ENCODE results near the gene TRMT61A. TPM values are rescaled to one million over a fixed set of nuclear protein-coding genes. Genes with fewer than 3 reads are reported as not detected.

Gene TRMT61A
- total and polyA plus RNA-seq, 9 of the 15 experiments (the other 6 are each of a cell fraction or from before 2014, with no cell fraction given), result 0.10 to 24.8 (median 5.1) TPM

DNA sequence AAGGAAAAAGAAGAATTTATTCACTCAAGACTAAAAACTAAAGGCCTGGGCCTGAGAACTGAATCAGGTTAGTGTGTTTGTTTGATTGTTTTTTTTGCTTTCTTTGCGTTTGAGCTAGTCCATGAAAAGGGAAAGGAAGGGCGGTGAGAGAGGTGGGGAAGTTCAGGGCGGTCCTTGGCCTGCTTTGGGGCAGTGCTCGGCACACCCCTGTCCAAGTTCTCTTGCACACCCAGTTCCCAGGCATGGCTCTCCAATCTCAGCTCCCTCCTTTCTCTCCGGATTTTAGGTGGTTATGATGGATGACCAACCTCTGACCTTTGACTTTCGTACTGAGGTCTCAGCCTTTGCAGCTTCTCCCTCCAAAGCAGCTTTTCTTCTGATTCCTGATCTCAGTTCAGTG lies 45.1 kb downstream of the TRMT61A start (continued):
- TF ChIP-seq MYBL2 (IDR thresholded peaks at IDR 0.05; ENCODE audit: low read depth) (no peak), MYBL2 (CRISPR knock-in tag; IDR thresholded peaks at IDR 0.05; ENCODE audit: borderline replicate concordance) (no peak), FOXP1 (CRISPR knock-in tag; IDR thresholded peaks at IDR 0.05) (no peak), NR2C1 (IDR thresholded peaks at IDR 0.05) (no peak), NR2C1 (tag; IDR thresholded peaks at IDR 0.05) (no peak), RHOXF2B (CRISPR knock-in tag; conservative IDR thresholded peaks at IDR 0.05) (no peak), RFX7 (CRISPR knock-in tag; IDR thresholded peaks at IDR 0.05) (no peak), HDAC3 (IDR thresholded peaks at IDR 0.05; ENCODE audit: borderline replicate concordance, partially characterized antibody) (no peak)

DNA sequence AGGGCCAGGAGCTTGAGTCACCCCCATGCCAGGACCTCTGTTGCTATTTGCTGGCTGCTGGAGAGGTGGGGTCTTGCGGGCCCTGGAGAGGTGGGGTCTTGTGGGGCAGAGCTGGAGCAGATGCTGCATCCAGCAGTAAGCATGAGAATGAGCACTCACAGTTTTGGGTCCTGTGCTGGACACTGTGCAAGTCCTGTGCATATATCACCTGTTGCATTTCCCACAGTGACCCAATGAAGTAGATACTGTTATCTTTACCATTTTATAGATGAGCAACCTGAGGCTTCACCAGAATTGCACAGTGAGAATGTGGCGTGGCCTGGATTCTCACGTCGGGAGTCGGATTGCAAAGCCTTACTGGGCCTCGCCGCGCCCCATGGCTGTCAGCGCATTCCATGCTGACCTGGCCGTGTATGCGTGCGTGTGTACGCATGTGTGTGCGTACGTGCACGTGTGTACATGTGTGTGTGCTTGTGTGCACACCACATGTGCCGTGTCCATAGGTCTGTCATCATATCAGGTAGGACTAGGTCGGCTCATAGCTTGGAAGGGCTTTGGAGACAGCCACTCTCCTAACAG lies 45.8 kb downstream of the TRMT61A start:
- ChIA-PET CTCF (ENCODE audit: low intra/inter-chr PET ratio) (no interaction called here), POLR2A (interaction anchor here (0.7 kb wide), 1 partner anchor 13 kb away, joined by 3 read pairs; no protein-coding TSS in a partner anchor)
- Histone ChIP-seq H2AFZ (ENCODE audit: low read depth, low read length) (no peak overlapping the region), H3K36me3 (ENCODE audit: control insufficient read depth, insufficient read depth, low read length) (peaks cover 43% of the 10 kb centered on the region; the same call in 2 of the 3 replicates), H3K9ac (ENCODE audit: insufficient read depth in 1 of 2, low read depth in 2 of 2, low read length in 2 of 2) (no peak overlapping the region), H3K4me2 (ENCODE audit: insufficient read depth, low read length) (no peak overlapping the region), H3K27ac (ENCODE audit: extremely low read depth, low read depth, low read length) (no peak overlapping the region), H3K27me3 (ENCODE audit: control insufficient read depth in 2 of 2, insufficient read depth in 2 of 2, low read length in 2 of 2) (no peaks in the 10 kb centered on the region), H3K4me3 (no peak overlapping the region), H3K9me1 (ENCODE audit: control insufficient read depth, insufficient read depth, low read length) (no peaks in the 10 kb centered on the region), H4K20me1 (replicated peaks; ENCODE audit: control insufficient read depth, insufficient read depth, low read length) (peaks cover 9% of the 10 kb centered on the region; the same call in 1 of the 2 replicates), H3K4me1 (replicated peaks in 1 of 2; ENCODE audit: control insufficient read depth in 2 of 2, insufficient read depth in 2 of 2, low read length in 2 of 2) (no peaks in the 10 kb centered on the region), H3K9me3 (replicated peaks; ENCODE audit: control insufficient read depth, insufficient read depth, low read depth, low read length) (no peaks in the 10 kb centered on the region), H3K79me2 (ENCODE audit: control insufficient read depth, insufficient read depth, low read length) (no peaks in the 10 kb centered on the region)
- in situ Hi-C loops (cut with MboI), result loop anchor here (10.0 kb wide), 1 partner anchor 100 kb away; no protein-coding TSS in a partner anchor
- WGBS (ENCODE audit: insufficient coverage, low coverage, missing lambda C conversion rate), result 87% methylated on average over 12 of the region's 18 CpGs
- DNase-seq (ENCODE audit: extremely low read depth in 1 of 4, low spot score in 3 of 4) (no peak), FAIRE-seq (no peak), ATAC-seq (no peak)
- intact Hi-C loops (cut with micrococcal nuclease), result loop anchor here (10.0 kb wide), 1 partner anchor 110 kb away; no protein-coding TSS in a partner anchor
- TF ChIP-seq, protein P1, sequence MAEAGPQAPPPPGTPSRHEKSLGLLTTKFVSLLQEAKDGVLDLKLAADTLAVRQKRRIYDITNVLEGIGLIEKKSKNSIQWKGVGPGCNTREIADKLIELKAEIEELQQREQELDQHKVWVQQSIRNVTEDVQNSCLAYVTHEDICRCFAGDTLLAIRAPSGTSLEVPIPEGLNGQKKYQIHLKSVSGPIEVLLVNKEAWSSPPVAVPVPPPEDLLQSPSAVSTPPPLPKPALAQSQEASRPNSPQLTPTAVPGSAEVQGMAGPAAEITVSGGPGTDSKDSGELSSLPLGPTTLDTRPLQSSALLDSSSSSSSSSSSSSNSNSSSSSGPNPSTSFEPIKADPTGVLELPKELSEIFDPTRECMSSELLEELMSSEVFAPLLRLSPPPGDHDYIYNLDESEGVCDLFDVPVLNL (CRISPR knock-in tag; IDR thresholded peaks at IDR 0.05; ENCODE audit: low read depth), result no peak
- no peak for TF ChIP-seq CCNT2 (IDR thresholded peaks at IDR 0.05; ENCODE audit: borderline replicate concordance, extremely low read depth, insufficient read length, low read depth, low read length)
- no peak for TF ChIP-seq RNF2 (IDR thresholded peaks at IDR 0.05)
- TF ChIP-seq ZBTB1 (CRISPR knock-in tag; IDR thresholded peaks at IDR 0.05; ENCODE audit: borderline replicate concordance, low read depth), result no peak
- no peak for TF ChIP-seq PHTF2 (CRISPR knock-in tag; IDR thresholded peaks at IDR 0.05)
- no peak for TF ChIP-seq ZNF263 (CRISPR knock-in tag; IDR thresholded peaks at IDR 0.05; ENCODE audit: borderline replicate concordance)
- TF ChIP-seq, protein P2, sequence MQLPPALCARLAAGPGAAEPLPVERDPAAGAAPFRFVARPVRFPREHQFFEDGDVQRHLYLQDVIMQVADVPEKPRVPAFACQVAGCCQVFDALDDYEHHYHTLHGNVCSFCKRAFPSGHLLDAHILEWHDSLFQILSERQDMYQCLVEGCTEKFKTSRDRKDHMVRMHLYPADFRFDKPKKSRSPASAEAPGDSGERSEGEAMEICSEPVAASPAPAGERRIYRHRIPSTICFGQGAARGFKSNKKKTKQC (CRISPR knock-in tag; IDR thresholded peaks at IDR 0.05), result no peak
- peak in 1 of 2 experiments; percentile 27; a peak in 1 of 4 replicates for TF ChIP-seq KDM1A (IDR thresholded peaks at IDR 0.05)
- no TSS peak for BruUV-seq (replicated peaks)

Measured in K562 (cell line).